HepG2 (cell line): Measurements from ENCODE around the gene C20orf141.

Experiments used
- ARID5B ChIP-seq: IDR thresholded peaks from 2 replicates; pipeline ENCODE4 v1.4.0; 2020; ENCODE audit warnings: mild to moderate bottlenecking, missing genetic modification reagents
- HCFC1 ChIP-seq: fragments of 150-350 bp; IDR thresholded peaks from 2 replicates; pipeline ENCODE4 v1.6.1; 2014; ENCODE audit warnings: low read depth, low read length
- POLR2A ChIP-seq, 2 experiments: IDR thresholded peaks; 2 replicates each; pipeline ENCODE4 v1.6.1; 2011; ENCODE audit warnings: low read depth in 2 of 2, low read length in 2 of 2, mild to moderate bottlenecking in 1 of 2, moderate library complexity in 1 of 2; ENCODE audit not compliant: insufficient read depth in 1 of 2
- TCF7 ChIP-seq: sonication (generic); IDR thresholded peaks from 2 replicates; pipeline ENCODE4 v1.6.1; 2016; ENCODE audit warnings: antibody characterized with exemption, low read depth
- ZNF263 ChIP-seq: sonication (generic); formaldehyde crosslinking; IDR thresholded peaks from 2 replicates; pipeline ENCODE4 v1.4.0; 2020; ENCODE audit warnings: missing genetic modification reagents
- ZNF432 ChIP-seq: sonication (generic); formaldehyde crosslinking; IDR thresholded peaks from 2 replicates; pipeline ENCODE4 v1.5.0; 2020; ENCODE audit warnings: missing genetic modification reagents, mild to moderate bottlenecking, borderline replicate concordance
- TF ChIP-seq, protein P1 (sequence below): sonication (generic); formaldehyde crosslinking; IDR thresholded peaks from 2 replicates; pipeline ENCODE4 v1.5.0; 2020; ENCODE audit warnings: mild to moderate bottlenecking, missing genetic modification reagents, moderate library complexity

- TF ChIP-seq HCFC1 (no peak), TCF7 (no peak), ZNF432 (CRISPR knock-in tag) (no peak), ARID5B (CRISPR knock-in tag) (no peak), ZNF263 (CRISPR knock-in tag) (no peak), POLR2A (IDR thresholded peaks at IDR 0.05; ENCODE audit: insufficient read depth in 1 of 2, low read depth in 2 of 2, low read length in 2 of 2) (no peak)
- TF ChIP-seq, protein P1, sequence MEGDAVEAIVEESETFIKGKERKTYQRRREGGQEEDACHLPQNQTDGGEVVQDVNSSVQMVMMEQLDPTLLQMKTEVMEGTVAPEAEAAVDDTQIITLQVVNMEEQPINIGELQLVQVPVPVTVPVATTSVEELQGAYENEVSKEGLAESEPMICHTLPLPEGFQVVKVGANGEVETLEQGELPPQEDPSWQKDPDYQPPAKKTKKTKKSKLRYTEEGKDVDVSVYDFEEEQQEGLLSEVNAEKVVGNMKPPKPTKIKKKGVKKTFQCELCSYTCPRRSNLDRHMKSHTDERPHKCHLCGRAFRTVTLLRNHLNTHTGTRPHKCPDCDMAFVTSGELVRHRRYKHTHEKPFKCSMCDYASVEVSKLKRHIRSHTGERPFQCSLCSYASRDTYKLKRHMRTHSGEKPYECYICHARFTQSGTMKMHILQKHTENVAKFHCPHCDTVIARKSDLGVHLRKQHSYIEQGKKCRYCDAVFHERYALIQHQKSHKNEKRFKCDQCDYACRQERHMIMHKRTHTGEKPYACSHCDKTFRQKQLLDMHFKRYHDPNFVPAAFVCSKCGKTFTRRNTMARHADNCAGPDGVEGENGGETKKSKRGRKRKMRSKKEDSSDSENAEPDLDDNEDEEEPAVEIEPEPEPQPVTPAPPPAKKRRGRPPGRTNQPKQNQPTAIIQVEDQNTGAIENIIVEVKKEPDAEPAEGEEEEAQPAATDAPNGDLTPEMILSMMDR, result no peak
Measured at GRCh38 chr20:2798095-2798805, 16.5 kb upstream of the C20orf141 start.
